ENCODE data around the gene RAD51B.

GRCh38 chr14:68219407-68219806, 399.8 kb downstream of the RAD51B start:
- TF ChIP-seq CTCF (IDR thresholded peaks at IDR 0.05) (no peak), POLR2AphosphoS5 (IDR thresholded peaks at IDR 0.05) (no peak), POLR2A (IDR thresholded peaks at IDR 0.05) (no peak)

Measured in upper lobe of left lung (tissue), 4 donors.